Measurements from ENCODE around the gene FRMD3.
"Not testable (repeated sequence)": the region's sequence is repeated elsewhere in the genome, so short reads cannot be mapped to it uniquely, and the experiment has no call there.

The FRMD3 gene

DNA sequence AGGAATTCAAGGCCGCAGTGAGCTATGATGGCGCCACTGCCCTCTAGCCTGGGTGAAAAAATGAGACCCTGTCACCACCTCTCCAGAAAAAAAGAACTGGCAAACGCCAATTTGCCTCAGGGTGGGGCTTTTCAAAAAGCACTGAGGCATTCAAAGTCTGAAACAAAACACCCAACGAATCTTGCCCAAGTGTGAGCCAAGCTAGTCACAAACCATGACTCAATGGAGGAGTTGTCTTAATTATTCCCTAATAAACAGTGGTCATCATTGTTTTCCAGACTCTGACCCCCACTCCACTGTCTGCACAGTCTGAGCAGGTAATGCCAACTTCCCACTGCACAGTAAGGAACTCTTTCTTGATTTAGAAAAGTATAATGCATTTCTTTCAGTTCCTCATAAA lies 16.8 kb downstream of the FRMD3 start:
- DNase-seq (ENCODE audit: low read depth): no peak

DNA sequence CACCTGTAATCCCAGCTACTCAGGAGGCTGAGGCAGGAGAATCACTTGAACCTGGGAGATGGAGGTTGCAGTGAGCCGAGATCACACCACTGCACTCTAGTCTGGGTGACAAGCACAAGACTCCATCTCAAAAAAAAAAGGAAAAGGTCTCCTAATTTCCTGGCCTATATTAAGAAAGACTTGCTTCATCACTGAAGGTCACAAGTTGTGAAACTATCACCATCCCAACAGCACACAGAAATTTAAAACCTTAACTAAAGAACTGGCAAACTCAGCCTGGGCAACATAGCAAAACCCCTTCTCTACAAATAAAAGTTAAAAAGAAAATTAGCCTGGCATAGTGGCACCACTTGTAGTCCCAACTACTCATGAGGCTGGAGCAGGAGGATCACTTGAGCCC lies 17.2 kb downstream of the FRMD3 start:
- DNase-seq (ENCODE audit: low read depth): no peak

DNA sequence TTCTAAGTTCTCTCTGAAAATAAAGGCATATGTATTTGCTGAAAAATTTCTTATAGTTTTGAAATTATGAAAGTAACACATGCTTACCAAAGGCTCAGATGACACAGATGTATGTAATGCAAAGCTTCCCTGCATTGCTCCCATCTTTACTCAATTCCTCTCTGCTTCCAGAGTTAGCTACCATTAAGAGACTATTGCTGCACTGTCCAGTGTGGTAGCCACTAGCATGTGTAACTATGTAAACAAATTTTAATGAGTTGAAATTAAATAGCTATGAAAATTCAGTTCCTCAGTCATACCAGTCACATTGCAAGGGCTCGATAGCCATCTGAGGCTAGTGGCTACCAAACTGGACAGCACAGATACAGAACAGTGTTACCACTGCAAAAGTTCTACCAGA lies 17.9 kb downstream of the FRMD3 start:
- no peak for DNase-seq (ENCODE audit: low read depth)

DNA sequence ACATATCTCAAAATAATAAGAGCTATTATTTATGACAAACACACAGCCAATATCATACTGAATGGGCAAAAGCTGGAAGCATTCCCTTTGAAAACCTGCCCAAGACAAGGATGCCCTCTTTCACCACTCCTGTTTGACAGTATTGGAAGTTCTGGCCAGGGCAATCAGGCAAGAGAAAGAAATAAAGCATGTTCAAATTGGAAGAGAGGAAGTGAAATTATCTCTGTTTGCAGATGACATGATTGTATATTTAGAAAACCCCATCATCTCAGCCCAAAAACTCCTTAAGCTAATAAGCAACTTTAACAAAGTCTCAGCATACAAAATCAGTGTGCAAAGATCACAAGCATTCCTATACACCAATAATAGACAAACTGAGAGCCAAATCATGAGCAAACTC lies 20.2 kb downstream of the FRMD3 start:
- DNase-seq (ENCODE audit: low read depth): not testable (repeated sequence)

DNA sequence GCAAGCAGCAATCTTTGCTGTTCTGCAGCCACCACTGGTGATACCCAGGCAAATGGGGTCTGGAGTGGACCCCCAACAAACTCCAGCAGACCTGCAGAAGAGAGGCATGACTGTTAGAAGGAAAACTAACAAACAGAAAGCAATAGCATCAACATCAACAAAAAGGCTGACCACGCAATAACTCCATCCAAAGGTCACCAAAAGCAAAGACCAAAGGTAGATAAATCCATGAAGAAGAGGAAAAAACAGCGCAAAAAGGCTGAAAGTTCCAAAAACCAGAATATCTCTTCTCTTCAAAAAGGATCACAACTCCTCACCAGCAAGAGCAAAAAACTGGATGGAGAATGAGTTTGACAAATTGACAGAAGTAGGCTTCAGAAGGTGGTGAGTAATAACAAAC lies 23.4 kb downstream of the FRMD3 start:
- DNase-seq (ENCODE audit: low read depth): no peak

DNA sequence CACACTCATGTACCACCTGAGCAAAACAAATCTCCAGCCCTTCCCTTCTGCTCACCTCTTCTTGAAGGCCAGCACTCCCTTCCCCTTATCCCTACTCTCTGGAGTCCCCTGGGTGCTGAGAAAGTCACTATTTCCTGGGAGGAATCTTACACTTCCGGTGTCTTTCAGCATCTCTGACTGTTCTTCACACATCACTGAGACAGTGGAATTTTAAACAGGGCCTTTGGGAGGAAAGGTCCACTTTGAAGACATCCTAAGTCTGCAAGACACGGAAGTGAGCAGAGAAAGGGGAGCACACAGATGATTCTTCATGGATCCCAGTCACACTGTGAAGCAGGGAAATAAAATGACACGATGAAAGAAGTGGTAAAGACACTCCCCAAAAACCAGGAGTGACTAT lies 25.6 kb downstream of the FRMD3 start:
- no peak for DNase-seq (ENCODE audit: low read depth)

DNA sequence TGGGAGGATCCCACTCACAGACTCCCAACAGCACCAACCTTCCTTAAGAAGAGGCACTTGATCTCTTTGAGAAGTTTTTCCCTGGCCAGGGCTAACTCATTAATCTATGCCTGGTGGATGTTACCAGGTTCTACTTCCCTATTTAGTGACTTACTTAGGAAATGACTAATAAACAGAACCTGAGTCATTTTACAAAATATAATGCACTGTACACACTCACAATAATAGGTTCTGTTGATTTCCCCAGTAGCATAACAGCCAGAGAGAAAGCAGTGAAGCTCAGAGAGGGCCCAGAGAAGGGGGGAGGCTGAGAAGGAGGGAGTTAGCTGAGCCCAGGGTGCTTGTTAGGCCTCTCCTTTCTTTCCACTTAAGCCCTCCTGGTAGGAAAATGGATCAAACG lies 27.1 kb downstream of the FRMD3 start:
- DNase-seq (ENCODE audit: low read depth): no peak

DNA sequence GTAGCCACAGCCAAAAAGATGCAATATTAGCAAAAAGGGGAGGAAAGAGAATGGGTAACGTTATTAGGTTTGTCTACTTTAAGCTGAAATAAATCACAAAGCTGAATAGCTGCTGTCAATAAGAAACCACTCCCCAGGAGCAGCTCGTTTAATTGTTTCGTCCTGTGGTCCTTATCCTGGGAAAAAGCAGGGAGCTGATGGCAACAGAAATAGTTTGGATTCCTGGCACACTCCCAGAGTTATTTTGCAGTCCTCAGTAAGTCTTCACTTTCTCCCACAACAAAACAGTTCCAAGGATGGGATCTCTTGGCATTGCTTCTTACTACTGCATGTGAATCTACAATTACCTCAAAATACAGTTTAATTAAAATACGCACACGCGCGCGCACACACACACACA lies 28.8 kb downstream of the FRMD3 start:
- no peak for DNase-seq (ENCODE audit: low read depth)

DNA sequence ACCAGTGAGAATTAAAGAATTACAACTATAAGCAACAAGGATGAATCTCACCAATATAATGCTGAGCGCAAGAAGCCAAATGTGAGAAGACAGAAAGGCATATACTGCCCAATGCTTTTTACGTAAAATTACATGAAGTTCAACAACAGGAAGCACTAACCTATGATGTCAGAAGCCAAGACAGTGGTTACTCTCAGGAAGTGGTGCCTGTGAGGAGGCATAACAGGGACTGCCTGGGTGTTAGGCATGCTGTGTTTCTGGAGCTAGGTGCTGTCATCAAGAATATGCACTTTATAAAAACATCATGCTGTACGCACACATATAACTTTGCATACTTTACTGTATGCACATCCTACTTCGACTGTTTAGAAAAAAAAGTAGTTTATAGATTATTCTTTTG lies 30.1 kb downstream of the FRMD3 start:
- DNase-seq (ENCODE audit: low read depth): no peak

DNA sequence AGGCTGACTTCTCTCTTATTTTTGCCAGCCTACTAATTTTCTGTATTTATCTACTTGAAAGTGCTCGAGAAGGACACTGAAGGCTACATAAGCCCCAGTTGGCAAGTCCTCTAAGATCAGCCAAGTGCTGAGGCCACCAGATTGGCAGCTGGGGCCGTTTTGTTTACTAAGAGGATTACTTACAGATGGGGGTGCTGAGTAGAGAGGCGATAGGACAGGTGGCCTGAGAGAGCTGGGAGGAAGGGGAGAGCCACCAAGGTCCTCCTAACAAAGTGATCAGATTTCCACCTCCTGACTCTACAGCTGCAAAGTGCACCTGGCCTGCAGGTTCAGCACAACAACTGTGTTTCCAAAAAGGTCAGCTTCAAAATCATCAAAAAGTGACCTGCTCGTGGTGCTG lies 32.9 kb downstream of the FRMD3 start:
- DNase-seq (ENCODE audit: low read depth): no peak

DNA sequence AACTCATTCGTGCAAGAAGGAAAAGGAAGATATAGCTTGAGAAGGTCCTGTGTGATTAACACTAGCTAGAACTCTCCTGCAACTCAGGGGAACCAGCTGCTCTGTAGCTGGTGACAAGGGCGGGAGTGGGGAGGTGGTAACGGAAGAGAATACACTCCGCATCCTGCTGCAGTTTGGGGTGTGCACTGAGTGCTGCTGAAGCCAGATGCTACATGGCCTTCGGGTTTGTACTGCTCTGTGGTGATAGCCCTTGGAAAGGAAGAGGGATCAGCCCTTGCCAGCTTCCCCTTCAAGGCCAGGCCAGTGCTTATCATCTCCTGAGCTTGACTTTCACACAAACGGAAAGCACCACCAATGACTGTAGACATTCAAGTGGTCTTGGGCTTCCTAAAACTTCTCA lies 34.3 kb downstream of the FRMD3 start:
- DNase-seq (ENCODE audit: low read depth): no peak

DNA sequence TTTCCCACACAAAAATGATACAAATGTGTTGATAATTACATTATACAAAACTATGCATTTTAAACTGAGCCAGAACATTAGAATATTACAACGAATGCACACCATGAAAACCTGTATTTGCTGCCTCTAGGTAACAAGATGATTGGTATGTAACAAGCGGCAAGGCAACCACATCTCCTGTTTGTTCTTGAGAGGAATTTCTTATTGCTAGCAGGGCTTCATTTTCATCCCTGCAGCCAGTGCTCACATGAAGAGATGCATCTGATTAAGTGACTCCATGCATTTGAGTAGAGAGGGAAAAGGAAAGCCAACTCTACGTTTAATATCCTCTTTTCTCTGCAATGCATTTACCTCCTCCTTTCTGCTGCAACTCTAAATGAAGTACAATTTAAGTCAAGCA lies 36.6 kb downstream of the FRMD3 start:
- DNase-seq (ENCODE audit: low read depth): no peak

DNA sequence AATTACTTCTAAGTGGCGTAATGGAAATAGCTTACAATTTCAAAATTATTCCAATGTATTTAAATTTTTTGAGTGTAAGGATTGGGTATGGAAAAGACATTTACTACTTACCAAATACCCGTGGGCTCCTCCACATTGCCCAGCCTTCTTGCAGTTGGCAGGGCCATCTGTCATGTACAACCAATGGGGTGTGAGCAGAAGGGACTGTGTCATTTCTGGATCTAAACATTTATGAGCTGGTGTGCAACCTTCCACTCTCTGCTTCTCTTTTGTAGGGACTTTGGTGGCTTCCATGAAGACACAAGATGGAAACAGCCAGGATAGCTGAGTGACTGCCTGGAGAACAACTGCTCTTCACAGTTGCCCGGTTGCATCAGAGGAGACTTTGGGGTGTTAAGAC lies 40.8 kb downstream of the FRMD3 start:
- no peak for DNase-seq (ENCODE audit: low read depth)

DNA sequence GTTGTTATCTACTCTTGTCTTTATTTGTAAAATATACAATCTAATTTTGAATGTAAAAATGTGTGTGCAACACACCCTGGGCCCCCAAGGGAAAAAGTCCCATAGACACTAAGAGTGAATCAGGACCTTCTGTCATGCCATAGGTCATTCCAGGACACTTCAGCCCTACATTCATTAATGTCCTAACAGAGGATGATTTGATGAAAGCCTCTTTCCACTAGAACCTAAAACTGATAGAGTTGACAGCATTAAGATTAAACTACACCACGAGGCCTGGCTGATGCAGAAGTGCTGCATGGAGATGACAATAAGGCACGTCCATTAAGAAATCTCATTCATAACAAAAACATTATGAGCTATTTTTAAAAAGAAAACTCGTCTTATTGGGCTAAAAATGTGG lies 46.2 kb downstream of the FRMD3 start:
- no peak for DNase-seq (ENCODE audit: low read depth)

DNA sequence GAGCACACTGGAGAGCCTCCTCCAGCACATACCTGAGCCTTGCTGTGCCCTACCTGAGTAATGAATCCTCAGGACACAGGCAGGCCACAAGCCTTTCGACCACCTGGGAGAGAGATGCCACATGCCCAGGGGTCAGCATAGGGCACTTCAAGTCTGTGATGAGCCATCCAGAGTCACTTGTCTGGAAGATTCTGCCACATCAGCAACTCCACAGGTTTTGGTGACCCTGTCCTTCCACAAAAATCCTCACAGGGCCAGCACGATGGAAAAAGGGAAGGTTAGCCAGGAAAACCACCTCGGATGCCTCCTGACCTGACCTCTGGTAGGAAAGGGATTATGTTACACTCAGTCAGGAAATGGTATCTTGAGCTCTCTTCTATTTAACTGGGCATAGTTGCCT lies 46.8 kb downstream of the FRMD3 start:
- no peak for DNase-seq (ENCODE audit: low read depth)

DNA sequence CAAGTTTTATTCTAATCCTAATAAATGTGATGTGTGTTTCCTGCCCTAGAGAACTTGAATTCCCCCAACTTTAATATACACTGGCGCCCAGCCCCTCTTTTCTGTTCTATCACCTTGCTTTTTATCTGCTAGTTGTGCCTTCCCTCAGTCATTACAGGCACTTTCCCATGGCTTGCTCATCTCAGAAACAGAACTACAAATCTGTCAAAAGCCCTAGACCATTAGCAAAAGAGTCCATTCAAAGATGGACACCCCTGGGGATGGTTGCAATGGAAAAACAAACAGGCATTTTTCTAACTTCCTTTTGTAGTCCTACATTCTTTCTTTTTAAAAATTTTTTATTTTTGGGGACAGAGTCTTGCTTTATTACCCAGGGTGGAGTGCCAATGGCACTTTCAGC lies 48.2 kb downstream of the FRMD3 start:
- no peak for DNase-seq (ENCODE audit: low read depth)

DNA sequence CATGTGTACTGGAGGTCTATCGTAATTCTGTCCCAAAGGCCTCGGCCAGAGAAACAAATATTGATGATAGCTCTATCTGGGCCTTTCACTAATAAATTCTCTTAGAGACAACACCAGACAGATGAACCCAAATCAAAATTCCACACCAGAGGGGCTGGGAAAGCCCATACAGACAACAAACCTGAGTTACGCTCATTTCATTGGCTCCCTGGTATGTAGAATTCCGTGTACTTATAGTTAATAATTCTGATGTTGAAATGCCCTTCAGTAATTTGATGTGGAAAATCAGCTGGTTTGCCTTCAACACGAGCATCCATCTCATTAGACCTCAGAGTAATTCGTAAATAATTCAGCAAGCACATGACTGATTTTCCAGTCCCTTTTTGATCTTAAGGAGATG lies 53.2 kb downstream of the FRMD3 start:
- no peak for DNase-seq (ENCODE audit: low read depth)

DNA sequence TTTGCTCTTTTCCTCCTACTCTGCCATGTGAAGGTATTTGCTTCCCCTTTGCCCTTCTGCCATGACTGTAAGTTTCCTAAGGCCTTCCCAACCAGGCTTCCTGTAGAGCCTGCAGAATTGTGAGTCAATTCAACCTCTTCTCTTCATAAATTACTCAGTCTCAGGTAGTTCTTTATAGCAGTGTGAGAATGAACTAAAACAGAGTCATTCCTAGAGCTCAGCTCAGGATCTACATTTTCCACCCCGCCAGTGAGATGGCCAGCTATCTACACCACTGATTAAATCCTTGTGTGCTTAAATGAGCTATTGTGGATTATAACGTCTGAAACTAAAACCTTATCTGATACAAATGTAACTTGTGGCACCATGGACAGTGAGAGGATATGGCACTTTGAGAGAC lies 55.0 kb downstream of the FRMD3 start:
- no peak for DNase-seq (ENCODE audit: low read depth)

DNA sequence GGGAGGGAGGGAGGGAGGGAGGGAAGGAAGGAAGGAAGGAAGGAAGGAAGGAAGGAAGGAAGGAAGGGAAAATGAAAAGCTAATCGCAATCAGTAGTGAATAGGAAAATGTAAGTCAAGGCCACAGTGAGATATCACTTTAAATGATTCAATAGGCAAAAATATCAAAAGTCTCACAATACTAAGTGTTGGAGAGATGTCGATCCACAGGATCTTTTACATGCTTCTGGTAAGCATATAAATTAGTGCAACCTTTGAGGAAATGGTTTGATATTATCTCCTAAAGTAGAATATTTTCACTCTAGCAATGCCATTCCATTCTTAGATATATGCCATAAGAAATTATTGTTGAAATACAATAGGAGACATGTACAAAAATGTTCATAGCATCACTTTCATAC lies 58.4 kb downstream of the FRMD3 start:
- DNase-seq (ENCODE audit: low read depth): no peak

DNA sequence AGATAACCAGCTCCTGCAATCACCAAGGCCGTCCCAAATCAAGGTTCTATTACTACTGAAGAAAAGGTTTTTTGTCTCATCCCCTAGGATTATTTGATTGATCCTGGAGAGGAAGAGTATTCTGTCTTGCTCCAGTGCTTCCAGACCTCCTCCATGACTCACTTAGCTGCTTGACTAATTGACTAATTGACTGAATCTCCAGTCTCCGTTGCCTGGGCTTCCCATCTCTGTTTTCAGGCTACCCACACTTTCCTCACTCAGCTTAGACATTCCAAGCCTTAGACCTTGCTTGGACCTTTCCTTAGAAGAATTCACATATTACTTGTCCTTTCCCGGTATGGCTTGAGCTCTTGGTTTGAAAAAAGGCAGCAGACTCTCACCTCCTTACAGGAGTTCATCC lies 60.6 kb downstream of the FRMD3 start:
- no peak for DNase-seq (ENCODE audit: low read depth)

DNA sequence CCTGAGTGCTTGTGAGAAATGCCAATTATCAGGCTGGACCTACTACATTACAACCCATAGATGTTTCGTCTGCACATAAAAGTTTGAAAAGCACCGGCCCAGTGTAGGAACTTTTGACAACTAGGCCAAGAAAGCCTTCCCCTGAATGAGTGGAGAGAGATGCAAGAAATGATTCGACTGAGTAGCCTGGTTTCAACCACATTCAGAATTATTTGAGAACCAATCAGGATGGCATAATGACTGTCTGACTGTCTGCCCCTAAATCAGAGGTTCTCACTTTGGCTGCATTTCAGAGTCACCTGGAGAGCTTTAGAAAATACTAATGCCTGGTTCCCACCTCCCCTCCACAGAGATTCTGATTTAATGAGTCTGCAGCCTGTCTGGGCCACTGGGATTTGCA lies 61.1 kb downstream of the FRMD3 start:
- no peak for DNase-seq (ENCODE audit: low read depth)

DNA sequence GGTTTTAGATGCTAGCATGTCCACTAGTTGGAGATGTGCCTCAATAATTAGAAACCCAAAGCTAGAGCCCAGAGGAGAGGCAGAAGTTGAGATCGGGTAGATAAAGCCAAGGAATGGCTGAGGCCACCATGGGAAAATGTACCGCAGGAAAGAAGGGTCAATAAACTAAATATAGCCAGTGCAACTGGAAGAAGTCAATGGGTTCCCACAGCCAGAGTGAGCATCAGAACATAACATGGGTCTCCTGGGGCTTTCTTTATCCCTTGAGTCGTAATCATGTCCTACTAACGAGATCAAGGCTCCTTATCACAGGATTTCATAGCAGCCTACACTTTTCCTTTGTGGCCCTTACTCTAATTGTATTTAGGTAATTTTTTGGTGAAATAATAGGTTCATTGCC lies 61.7 kb downstream of the FRMD3 start:
- DNase-seq (ENCODE audit: low read depth): no peak

DNA sequence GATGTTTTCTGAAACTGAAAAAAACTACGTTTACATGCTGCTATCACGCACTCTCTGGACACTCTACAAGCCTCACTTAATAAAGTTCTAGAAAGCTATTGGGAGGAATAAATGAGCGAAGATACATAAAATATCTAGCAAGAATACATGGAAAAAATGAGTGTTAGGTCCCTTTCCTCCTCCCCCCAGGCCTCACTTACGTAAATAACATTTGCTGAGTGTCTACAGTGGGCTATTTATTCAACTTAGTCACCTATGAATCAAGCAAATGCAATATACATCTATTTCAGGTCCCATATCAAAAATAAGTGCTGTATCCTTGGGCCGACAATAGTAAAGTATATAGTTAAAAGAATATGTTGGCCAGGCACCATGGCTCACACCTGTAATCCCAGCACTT lies 62.5 kb downstream of the FRMD3 start:
- no peak for DNase-seq (ENCODE audit: low read depth)

DNA sequence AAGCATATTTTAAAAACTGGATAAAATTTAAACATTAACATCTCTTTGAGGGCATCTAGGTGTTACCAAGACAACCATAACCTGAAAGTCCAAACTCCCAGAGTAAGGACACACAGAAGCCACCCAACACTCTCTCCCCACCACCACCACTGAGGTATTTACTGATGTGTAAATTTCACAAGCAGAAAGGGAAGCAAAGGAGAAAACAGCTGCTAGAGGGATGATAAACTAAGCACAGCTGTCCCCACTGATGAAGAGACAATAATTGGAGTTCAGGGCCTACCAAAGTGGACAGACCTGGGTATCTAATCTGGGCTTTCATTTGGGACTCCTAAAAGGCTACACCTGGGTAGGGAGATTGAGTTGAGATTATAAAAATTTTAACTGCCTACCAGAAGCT lies 63.6 kb downstream of the FRMD3 start:
- no peak for DNase-seq (ENCODE audit: low read depth)

DNA sequence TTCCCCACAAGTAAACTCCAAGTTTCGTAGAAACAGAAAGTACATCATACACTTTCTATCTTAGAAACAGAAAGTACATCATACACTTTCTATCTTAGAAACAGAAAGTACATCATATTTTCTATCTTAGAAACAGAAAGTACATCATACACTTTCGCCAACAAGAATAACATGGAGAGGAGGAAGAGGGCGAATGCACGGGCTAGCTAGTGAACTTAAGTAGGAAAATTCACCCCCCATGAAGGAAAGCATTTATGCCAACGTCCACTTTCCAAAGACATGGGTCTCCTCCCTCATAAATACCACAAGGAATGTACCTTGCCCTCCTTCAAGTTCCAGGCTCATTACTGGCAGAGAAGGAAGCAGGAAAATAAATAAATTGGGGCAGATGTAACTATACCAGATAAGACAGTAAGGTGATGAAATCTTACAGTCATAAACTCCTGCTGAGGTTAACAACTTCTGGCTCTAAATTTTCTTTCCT lies 64.7 kb downstream of the FRMD3 start:
- no peak for DNase-seq (ENCODE audit: low read depth)

Data from HS-27A (cell line).